K562 (cell line): ENCODE data around the gene HLA-B. TPM values are rescaled to one million over a fixed set of nuclear protein-coding genes. Genes with fewer than 3 reads are reported as not detected.

Experiments used
- ATAC-seq: fragments of 200-7000 bp; cut with Tn5 transposase; 3 replicates; pipeline ENCODE4 v1.9.1; 2020; ENCODE audit warnings: moderate library complexity
- BruUV-seq: library from RNA; stranded (reverse); fragments of 400-500 nt; replicated peaks from 2 replicates; lab custom pipeline; 2021; lab: Mats Ljungman, UMichigan
- CTCF ChIA-PET: fragments of 300-600 bp; formaldehyde crosslinking; extraction: SDS; loops from one replicate; lab custom pipeline; 2021; ENCODE audit warnings: low intra/inter-chr PET ratio; lab: Yijun Ruan, JAX
- POLR2A ChIA-PET: fragments of 300-600, 350-650 bp; sonication (Branson Sonifier 250); formaldehyde crosslinking; extraction: SDS; loops from one replicate; lab custom pipeline; 2021; ENCODE audit warnings: antibody characterized with exemption, inconsistent platforms; lab: Yijun Ruan, JAX
- DNase-seq, 4 experiments: peaks; one replicate each; pipeline versions ENCODE4 v3.0.0 to v3.0.0-alpha.2; 2011 to 2018; ENCODE audit warnings: low spot score in 3 of 4, mixed read lengths in 3 of 4; ENCODE audit errors: extremely low read depth in 1 of 4
- FAIRE-seq: peaks from 2 replicates; lab custom pipeline; 2011; peaks lifted over from hg19 to GRCh38; lab: Jason Lieb, UNC
- H2AFZ ChIP-seq: 2 replicates; pipeline ENCODE4 v1.6.0; 2011; ENCODE audit warnings: low read depth, low read length, control low read depth, inconsistent platforms
- H3K27ac ChIP-seq: fragments of 200-600 bp; 3 replicates; pipeline ENCODE4 v1.8.0; 2011; ENCODE audit warnings: low read depth, mild to moderate bottlenecking, control low read depth, inconsistent platforms, low read length, moderate library complexity, mixed read lengths; ENCODE audit errors: extremely low read depth
- H3K27me3 ChIP-seq, 2 experiments: fragments of 300-600 bp in 1 of 2; 2 replicates in 1 of 2; 3 replicates in 1 of 2; pipeline versions ENCODE4 v1.6.0 to v1.8.0; 2011; ENCODE audit warnings: inconsistent platforms in 2 of 2, low read length in 2 of 2, mild to moderate bottlenecking in 1 of 2, mixed read lengths in 1 of 2, moderate library complexity in 1 of 2; ENCODE audit not compliant: control insufficient read depth in 2 of 2, insufficient read depth in 2 of 2
- H3K36me3 ChIP-seq: fragments of 300-600 bp; 3 replicates; pipeline ENCODE4 v1.8.0; 2011; ENCODE audit warnings: mild to moderate bottlenecking, low read length, inconsistent platforms; ENCODE audit not compliant: control insufficient read depth, insufficient read depth
- H3K4me1 ChIP-seq, 2 experiments: fragments of 200-600 bp in 1 of 2; replicated peaks in 1 of 2; 2 replicates in 1 of 2; 3 replicates in 1 of 2; pipeline versions ENCODE4 v1.5.1 to v1.8.0; 2011; ENCODE audit warnings: inconsistent platforms in 2 of 2, low read length in 2 of 2, mild to moderate bottlenecking in 1 of 2, mixed read lengths in 1 of 2, moderate library complexity in 1 of 2; ENCODE audit not compliant: control insufficient read depth in 2 of 2, insufficient read depth in 2 of 2
- H3K4me2 ChIP-seq: 2 replicates; pipeline ENCODE4 v1.6.1; 2011; ENCODE audit warnings: low read length, control low read depth, inconsistent platforms, mixed read lengths; ENCODE audit not compliant: insufficient read depth
- H3K4me3 ChIP-seq: fragments of 200-600 bp; sonication (generic), shearing (Covaris generic); 2 replicates; pipeline ENCODE4 v1.5.1; 2016; ENCODE audit warnings: control low read depth, inconsistent platforms
- H3K79me2 ChIP-seq: fragments of 200-600 bp; 3 replicates; pipeline ENCODE4 v1.8.0; 2011; ENCODE audit warnings: low read length, inconsistent platforms; ENCODE audit not compliant: control insufficient read depth, insufficient read depth
- H3K9ac ChIP-seq, 2 experiments: 2 replicates each; pipeline versions ENCODE4 v1.6.0 to v1.6.1; 2011; ENCODE audit warnings: low read depth in 2 of 2, low read length in 2 of 2, control low read depth in 1 of 2, inconsistent platforms in 1 of 2, mild to moderate bottlenecking in 1 of 2, mixed read lengths in 1 of 2; ENCODE audit not compliant: insufficient read depth in 1 of 2
- H3K9me1 ChIP-seq: one replicate; pipeline ENCODE4 v1.6.0; 2011; ENCODE audit warnings: inconsistent platforms, mild to moderate bottlenecking, low read length, moderate library complexity; ENCODE audit not compliant: control insufficient read depth, insufficient read depth
- H3K9me3 ChIP-seq: replicated peaks from 2 replicates; pipeline ENCODE4 v1.5.1; 2011; ENCODE audit warnings: low read depth, low read length, inconsistent platforms; ENCODE audit not compliant: control insufficient read depth, insufficient read depth
- H4K20me1 ChIP-seq: replicated peaks from 2 replicates; pipeline ENCODE4 v1.6.1; 2011; ENCODE audit warnings: low read length, inconsistent platforms, mixed read lengths; ENCODE audit not compliant: control insufficient read depth, insufficient read depth
- CCAR2 ChIP-seq: fragments of 200-400 bp; formaldehyde crosslinking; IDR thresholded peaks from 2 replicates; pipeline ENCODE4 v1.6.1; 2017; ENCODE audit warnings: mild to moderate bottlenecking, low read depth, low read length
- DDX20 ChIP-seq: fragments of 450-650 bp; IDR thresholded peaks from 2 replicates; pipeline ENCODE4 v1.6.1; 2016; ENCODE audit warnings: missing genetic modification characterization, low read depth, mild to moderate bottlenecking, missing compliant biosample characterization, moderate library complexity
- DNMT1 ChIP-seq: fragments of 450-650 bp; IDR thresholded peaks from 2 replicates; pipeline ENCODE4 v1.6.1; 2016; ENCODE audit warnings: antibody characterized with exemption, mild to moderate bottlenecking
- HOXB6 ChIP-seq: fragments of 250-450 bp; sonication (Bioruptor Pico); IDR thresholded peaks from 2 replicates; pipeline ENCODE4 v1.5.1; 2022; ENCODE audit warnings: mild to moderate bottlenecking, borderline replicate concordance
- KLF6 ChIP-seq: fragments of 250-450 bp; sonication (Bioruptor Pico); IDR thresholded peaks from 2 replicates; pipeline ENCODE4 v1.4.0; 2020; ENCODE audit warnings: mild to moderate bottlenecking, moderate library complexity, borderline replicate concordance
- LEF1 ChIP-seq: fragments of 450-650 bp; IDR thresholded peaks from 2 replicates; pipeline ENCODE4 v1.6.1; 2016; ENCODE audit warnings: mild to moderate bottlenecking
- PHB2 ChIP-seq: fragments of 450-650 bp; IDR thresholded peaks from 2 replicates; pipeline ENCODE4 v1.6.1; 2017; ENCODE audit warnings: low read depth
- SP1 ChIP-seq: sonication (generic); formaldehyde crosslinking; IDR thresholded peaks from 2 replicates; pipeline ENCODE4 v1.8.1; 2022; ENCODE audit warnings: mild to moderate bottlenecking, missing genetic modification reagents
- TCF7 ChIP-seq: sonication (generic); IDR thresholded peaks from 2 replicates; pipeline ENCODE4 v1.6.1; 2016; ENCODE audit warnings: antibody characterized with exemption, borderline replicate concordance
- ZHX1 ChIP-seq: fragments of 150-350 bp; conservative IDR thresholded peaks from 2 replicates; pipeline ENCODE4 v1.6.1; 2014; ENCODE audit warnings: low read length
- ZNF282 ChIP-seq: sonication (generic); formaldehyde crosslinking; IDR thresholded peaks from 2 replicates; pipeline ENCODE4 v1.8.1; 2023; ENCODE audit warnings: missing genetic modification reagents
- ZNF511 ChIP-seq: sonication (generic); formaldehyde crosslinking; IDR thresholded peaks from 2 replicates; pipeline ENCODE4 v1.8.0; 2022; ENCODE audit warnings: mild to moderate bottlenecking, missing genetic modification reagents
- WGBS: fragments of 100-300 bp; shearing (Covaris generic); methylation state at CpG from one replicate; pipeline ENCODE4 v1.1.6; 2016; ENCODE audit warnings: low coverage, mixed read lengths; ENCODE audit not compliant: insufficient coverage; ENCODE audit errors: missing lambda C conversion rate; 5-methylcytosine and 5-hydroxymethylcytosine counted together
- in situ Hi-C: fragments of 300-500 bp; cut with MboI; formaldehyde crosslinking; loops from 4 replicates; pipeline ENCODE4 v1.15.0; 2018; ENCODE audit warnings: inconsistent platforms, mixed read lengths
- intact Hi-C: fragments of 100-400 bp; cut with micrococcal nuclease; formaldehyde crosslinking; loops from 2 replicates; pipeline ENCODE4 v1.14.2; 2022
- polyA plus RNA-seq, 8 experiments: library from polyadenylated mRNA; depleted of rRNA in 4 of 8; stranded (reverse) in 5 of 8; unstranded in 3 of 8; fragments of >200 nt; fragmentation: Nextera tagmentation in 2 of 8; fragmentation: Illumina TruSeq in 1 of 8; extraction: Ambion mirVana in 2 of 8; extraction: Trizol in 1 of 8; gene quantifications; 2 replicates each; pipeline versions ENCODE4 v1.2.1 to v1.2.3, GENCODE V29; 2011 to 2014; ENCODE audit warnings: inconsistent platforms in 1 of 8, missing spikeins in 1 of 8
- total RNA-seq, 7 experiments: library from RNA; depleted of rRNA in 6 of 7; stranded (reverse); fragments of >200 nt in 6 of 7; fragmentation: Illumina TruSeq in 2 of 7; extraction: Trizol in 2 of 7; gene quantifications; 2 replicates each; pipeline versions ENCODE4 v1.2.1 to v1.2.3, GENCODE V29; 2011 to 2021; ENCODE audit warnings: low replicate concordance in 1 of 7
- TF ChIP-seq, protein P1 (sequence below): fragments of 450-650 bp; IDR thresholded peaks from 2 replicates; pipeline ENCODE4 v1.7.1; 2018; ENCODE audit warnings: mild to moderate bottlenecking, low read depth; ENCODE audit not compliant: partially characterized antibody
- TF ChIP-seq, protein P2 (sequence below): fragments of 450-650 bp; formaldehyde crosslinking; IDR thresholded peaks from 2 replicates; pipeline ENCODE4 v1.4.0; 2022; ENCODE audit warnings: missing genetic modification characterization

Gene HLA-B
- total and polyA plus RNA-seq, 9 of the 15 experiments (the other 6 are each of a cell fraction or from before 2014, with no cell fraction given), result 0.07 to 9.7 (median 0.65) TPM; not detected in 2

DNA sequence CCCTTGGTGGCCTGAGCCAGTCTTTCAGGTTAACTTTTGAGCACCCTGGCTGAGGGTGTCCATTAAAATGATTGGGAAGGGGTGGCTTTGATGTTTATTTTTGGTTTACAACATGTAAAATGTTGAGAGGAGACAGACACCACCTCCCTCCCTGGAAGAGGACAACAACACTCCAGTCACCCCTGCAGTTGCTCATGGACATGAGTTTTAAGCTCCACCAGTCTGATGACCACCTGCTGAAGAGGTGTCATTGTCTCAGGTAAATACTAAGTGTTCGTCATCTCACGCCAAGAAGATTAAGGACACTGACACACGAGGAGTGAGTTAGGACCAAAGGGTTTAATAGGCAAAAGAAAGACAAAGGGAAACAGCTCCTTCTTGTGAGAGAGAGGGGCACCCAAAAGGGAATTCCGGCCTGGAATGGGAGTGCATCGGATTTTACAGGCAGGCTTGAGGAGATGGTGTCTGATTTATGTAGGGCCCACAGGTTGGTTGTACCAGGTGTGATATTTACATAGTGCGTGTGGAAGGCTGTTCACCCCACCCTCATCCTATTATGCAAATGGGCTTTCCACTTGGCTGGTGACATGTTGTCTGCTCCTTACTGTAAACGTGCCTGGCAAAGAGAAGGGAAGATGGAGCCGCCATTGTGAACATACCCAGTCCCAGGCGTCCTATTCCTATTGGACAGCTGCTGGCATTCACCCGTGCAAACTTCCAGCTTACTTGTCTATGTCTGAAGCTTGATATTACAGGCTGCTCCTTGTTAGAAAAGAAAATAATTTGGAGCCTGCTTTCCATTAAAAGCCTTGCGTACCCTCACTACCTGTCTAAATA lies 6.6 kb downstream of the HLA-B start:
- DNase-seq (no peak), FAIRE-seq (no peak), ATAC-seq (no peak)
- Histone ChIP-seq H3K4me2 (no peak overlapping the region), H3K36me3 (no peaks in the 10 kb centered on the region), H3K4me1 (no peaks in the 10 kb centered on the region), H3K9me3 (no peaks in the 10 kb centered on the region), H3K9ac (no peak overlapping the region), H3K79me2 (no peaks in the 10 kb centered on the region), H3K27ac (no peak overlapping the region), H4K20me1 (no peaks in the 10 kb centered on the region), H3K27me3 (peaks cover 19 to 34% of the 10 kb centered on the region in 2 experiments), H2AFZ (no peak overlapping the region), H3K4me3 (no peak overlapping the region), H3K9me1 (no peaks in the 10 kb centered on the region)
- 1% methylated on average over 11 of the region's 11 CpGs for WGBS
- intact Hi-C loops (no loop called here), in situ Hi-C loops (loop anchor here (5.0 kb wide), 1 partner anchor 83 kb away; no protein-coding TSS in a partner anchor)
- BruUV-seq, result no TSS peak
- ChIA-PET POLR2A (no interaction called here), CTCF (no interaction called here)
- TF ChIP-seq, protein P1, sequence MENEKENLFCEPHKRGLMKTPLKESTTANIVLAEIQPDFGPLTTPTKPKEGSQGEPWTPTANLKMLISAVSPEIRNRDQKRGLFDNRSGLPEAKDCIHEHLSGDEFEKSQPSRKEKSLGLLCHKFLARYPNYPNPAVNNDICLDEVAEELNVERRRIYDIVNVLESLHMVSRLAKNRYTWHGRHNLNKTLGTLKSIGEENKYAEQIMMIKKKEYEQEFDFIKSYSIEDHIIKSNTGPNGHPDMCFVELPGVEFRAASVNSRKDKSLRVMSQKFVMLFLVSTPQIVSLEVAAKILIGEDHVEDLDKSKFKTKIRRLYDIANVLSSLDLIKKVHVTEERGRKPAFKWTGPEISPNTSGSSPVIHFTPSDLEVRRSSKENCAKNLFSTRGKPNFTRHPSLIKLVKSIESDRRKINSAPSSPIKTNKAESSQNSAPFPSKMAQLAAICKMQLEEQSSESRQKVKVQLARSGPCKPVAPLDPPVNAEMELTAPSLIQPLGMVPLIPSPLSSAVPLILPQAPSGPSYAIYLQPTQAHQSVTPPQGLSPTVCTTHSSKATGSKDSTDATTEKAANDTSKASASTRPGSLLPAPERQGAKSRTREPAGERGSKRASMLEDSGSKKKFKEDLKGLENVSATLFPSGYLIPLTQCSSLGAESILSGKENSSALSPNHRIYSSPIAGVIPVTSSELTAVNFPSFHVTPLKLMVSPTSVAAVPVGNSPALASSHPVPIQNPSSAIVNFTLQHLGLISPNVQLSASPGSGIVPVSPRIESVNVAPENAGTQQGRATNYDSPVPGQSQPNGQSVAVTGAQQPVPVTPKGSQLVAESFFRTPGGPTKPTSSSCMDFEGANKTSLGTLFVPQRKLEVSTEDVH, result no peak
- TF ChIP-seq PHB2 (no peak), DNMT1 (no peak), KLF6 (CRISPR knock-in tag) (no peak), ZHX1 (no peak), TCF7 (no peak), CCAR2 (no peak), HOXB6 (no peak), ZNF511 (no peak), ZNF282 (CRISPR knock-in tag) (no peak), LEF1 (no peak), DDX20 (no peak), SP1 (CRISPR knock-in tag) (no peak)
- TF ChIP-seq, protein P2, sequence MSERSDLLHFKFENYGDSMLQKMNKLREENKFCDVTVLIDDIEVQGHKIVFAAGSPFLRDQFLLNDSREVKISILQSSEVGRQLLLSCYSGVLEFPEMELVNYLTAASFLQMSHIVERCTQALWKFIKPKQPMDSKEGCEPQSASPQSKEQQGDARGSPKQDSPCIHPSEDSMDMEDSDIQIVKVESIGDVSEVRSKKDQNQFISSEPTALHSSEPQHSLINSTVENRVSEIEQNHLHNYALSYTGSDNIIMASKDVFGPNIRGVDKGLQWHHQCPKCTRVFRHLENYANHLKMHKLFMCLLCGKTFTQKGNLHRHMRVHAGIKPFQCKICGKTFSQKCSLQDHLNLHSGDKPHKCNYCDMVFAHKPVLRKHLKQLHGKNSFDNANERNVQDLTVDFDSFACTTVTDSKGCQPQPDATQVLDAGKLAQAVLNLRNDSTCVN (CRISPR knock-in tag), result no peak
